GM18867 (cell line): ENCODE measurements around the gene PRKAB1.
"Not testable (repeated sequence)": the region's sequence is repeated elsewhere in the genome, so short reads cannot be mapped to it uniquely, and the experiment has no call there.

Experiments used
- ATAC-seq: cut with Tn5 transposase; IDR thresholded peaks from one replicate; pipeline ENCODE4 v1.9.1; 2021; ENCODE audit warnings: mild to moderate bottlenecking, moderate library complexity; ENCODE audit not compliant: unreplicated experiment

PRKAB1 gene

GRCh38 chr12:119667577-119668323, at the start of gene PRKAB1:
Gene PRKAB1, plus strand, starts transcription at chr12:119668133. Its CDS starts 112 bp downstream, at chr12:119668245.
- ATAC-seq: peak; percentile 95

GRCh38 chr12:119618328-119618896, 49.5 kb upstream of the PRKAB1 start:
- ATAC-seq: not testable (repeated sequence)

- ATAC-seq: no peak
Measured at GRCh38 chr12:119620490-119620889, 47.4 kb upstream of the PRKAB1 start.

GRCh38 chr12:119621878-119622277, 46.1 kb upstream of the PRKAB1 start:
- no peak for ATAC-seq

- ATAC-seq: no peak
Measured at GRCh38 chr12:119624966-119625365, 43.0 kb upstream of the PRKAB1 start.

GRCh38 chr12:119627019-119627643, 40.8 kb upstream of the PRKAB1 start:
- no peak for ATAC-seq

GRCh38 chr12:119627686-119628085, 40.2 kb upstream of the PRKAB1 start:
- ATAC-seq: no peak

GRCh38 chr12:119630223-119630780, 37.6 kb upstream of the PRKAB1 start:
- ATAC-seq: no peak

GRCh38 chr12:119630962-119631550, 36.9 kb upstream of the PRKAB1 start:
- ATAC-seq: no peak

GRCh38 chr12:119631930-119632678, 35.8 kb upstream of the PRKAB1 start:
- ATAC-seq: no peak

GRCh38 chr12:119634743-119635142, 33.2 kb upstream of the PRKAB1 start:
- no peak for ATAC-seq

GRCh38 chr12:119642986-119643385, 24.9 kb upstream of the PRKAB1 start:
- no peak for ATAC-seq

- ATAC-seq: no peak
Measured at GRCh38 chr12:119644930-119645329, 23.0 kb upstream of the PRKAB1 start.

- no peak for ATAC-seq
Measured at GRCh38 chr12:119645535-119646059, 22.3 kb upstream of the PRKAB1 start.

GRCh38 chr12:119649202-119649808, 18.6 kb upstream of the PRKAB1 start:
- ATAC-seq: no peak

- no peak for ATAC-seq
Measured at GRCh38 chr12:119652665-119653064, 15.3 kb upstream of the PRKAB1 start.

- not testable (repeated sequence) for ATAC-seq
Measured at GRCh38 chr12:119657001-119657400, 10.9 kb upstream of the PRKAB1 start.

- not testable (repeated sequence) for ATAC-seq
Measured at GRCh38 chr12:119658166-119658565, 9.8 kb upstream of the PRKAB1 start.

- peak; percentile 58 for ATAC-seq
Measured at GRCh38 chr12:119659289-119659897, 8.5 kb upstream of the PRKAB1 start.

GRCh38 chr12:119660076-119660475, 7.9 kb upstream of the PRKAB1 start:
- no peak for ATAC-seq
